Suprapubic skin (tissue), 4 donors: ENCODE results near the gene PHF1. TPM values are rescaled to one million over a fixed set of nuclear protein-coding genes. Genes with fewer than 3 reads are reported as not detected.
A peak's percentile ranks its signal among the peaks of the same experiment; 100 is the strongest.

Experiments
- DNase-seq, 2 donors: peaks; one replicate each; pipeline ENCODE4 v3.0.0-alpha.2; 2019; ENCODE audit warnings: low spot score in 2 of 2
- H3K27ac ChIP-seq: fragments of 200-600 bp; sonication (generic); one replicate; pipeline ENCODE4 v1.5.1; 2019
- H3K27me3 ChIP-seq: fragments of 200-600 bp; sonication (generic); one replicate; pipeline ENCODE4 v1.5.1; 2019
- H3K36me3 ChIP-seq: fragments of 200-600 bp; sonication (generic); one replicate; pipeline ENCODE4 v1.5.1; 2019
- H3K4me1 ChIP-seq: fragments of 200-600 bp; sonication (generic); one replicate; pipeline ENCODE4 v1.5.1; 2019
- H3K4me3 ChIP-seq: fragments of 200-600 bp; sonication (generic); one replicate; pipeline ENCODE4 v1.5.1; 2019; ENCODE audit warnings: mild to moderate bottlenecking
- H3K9me3 ChIP-seq: fragments of 200-600 bp; sonication (generic); one replicate; pipeline ENCODE4 v1.5.1; 2019
- EP300 ChIP-seq: sonication (generic); formaldehyde crosslinking; IDR thresholded peaks from one replicate; pipeline ENCODE4 v1.6.1; 2017; ENCODE audit warnings: antibody characterized with exemption
- POLR2A ChIP-seq, 2 donors: fragments of 450-650 bp; IDR thresholded peaks; one replicate each; pipeline ENCODE4 v1.6.1; 2017; ENCODE audit warnings: antibody characterized with exemption in 2 of 2, mild to moderate bottlenecking in 2 of 2, moderate library complexity in 2 of 2
- POLR2AphosphoS5 ChIP-seq, 3 donors: sonication (generic); formaldehyde crosslinking; IDR thresholded peaks; one replicate each; pipeline ENCODE4 v1.6.1; 2017; ENCODE audit warnings: antibody characterized with exemption in 3 of 3
- WGBS: methylation state at CpG from one replicate; pipeline ENCODE4 v1.1.5; 2018; 5-methylcytosine and 5-hydroxymethylcytosine counted together
- total RNA-seq, 4 donors: library from RNA; depleted of rRNA; stranded (reverse); fragments of >200 nt; gene quantifications; one replicate each; pipeline ENCODE4 v1.1.0, GENCODE V29; 2016
- TF ChIP-seq, protein P1 (sequence below), 2 donors: fragments of 200-600 bp in 1 of 2; fragments of 450-650 bp in 1 of 2; sonication (generic) in 1 of 2; IDR thresholded peaks; one replicate each; pipeline ENCODE4 v1.5.1; 2016 to 2019; ENCODE audit warnings: antibody characterized with exemption in 2 of 2, mild to moderate bottlenecking in 1 of 2, moderate library complexity in 1 of 2

PHF1 gene
- total RNA-seq, 4 donors from 2014 or later: 35.9 to 102 (median 48.6) TPM

GRCh38 chr6:33433544-33434191 lies 22.9 kb downstream of the PHF1 start:
- Histone ChIP-seq H3K27me3 (no peaks in the 10 kb centered on the region), H3K27ac (no peak overlapping the region), H3K9me3 (no peaks in the 10 kb centered on the region), H3K36me3 (peaks cover 45% of the 10 kb centered on the region), H3K4me3 (no peak overlapping the region), H3K4me1 (peaks cover 30% of the 10 kb centered on the region)
- DNase-seq: peak in 1 of 2 donors; percentile 60
- WGBS: 27% methylated on average over 14 of the region's 17 CpGs
- no peak for TF ChIP-seq POLR2A (IDR thresholded peaks at IDR 0.05)
- TF ChIP-seq, protein P1, sequence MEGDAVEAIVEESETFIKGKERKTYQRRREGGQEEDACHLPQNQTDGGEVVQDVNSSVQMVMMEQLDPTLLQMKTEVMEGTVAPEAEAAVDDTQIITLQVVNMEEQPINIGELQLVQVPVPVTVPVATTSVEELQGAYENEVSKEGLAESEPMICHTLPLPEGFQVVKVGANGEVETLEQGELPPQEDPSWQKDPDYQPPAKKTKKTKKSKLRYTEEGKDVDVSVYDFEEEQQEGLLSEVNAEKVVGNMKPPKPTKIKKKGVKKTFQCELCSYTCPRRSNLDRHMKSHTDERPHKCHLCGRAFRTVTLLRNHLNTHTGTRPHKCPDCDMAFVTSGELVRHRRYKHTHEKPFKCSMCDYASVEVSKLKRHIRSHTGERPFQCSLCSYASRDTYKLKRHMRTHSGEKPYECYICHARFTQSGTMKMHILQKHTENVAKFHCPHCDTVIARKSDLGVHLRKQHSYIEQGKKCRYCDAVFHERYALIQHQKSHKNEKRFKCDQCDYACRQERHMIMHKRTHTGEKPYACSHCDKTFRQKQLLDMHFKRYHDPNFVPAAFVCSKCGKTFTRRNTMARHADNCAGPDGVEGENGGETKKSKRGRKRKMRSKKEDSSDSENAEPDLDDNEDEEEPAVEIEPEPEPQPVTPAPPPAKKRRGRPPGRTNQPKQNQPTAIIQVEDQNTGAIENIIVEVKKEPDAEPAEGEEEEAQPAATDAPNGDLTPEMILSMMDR (IDR thresholded peaks at IDR 0.05): no peak
- TF ChIP-seq POLR2AphosphoS5 (IDR thresholded peaks at IDR 0.05): no peak
- no peak for TF ChIP-seq EP300

DNA sequence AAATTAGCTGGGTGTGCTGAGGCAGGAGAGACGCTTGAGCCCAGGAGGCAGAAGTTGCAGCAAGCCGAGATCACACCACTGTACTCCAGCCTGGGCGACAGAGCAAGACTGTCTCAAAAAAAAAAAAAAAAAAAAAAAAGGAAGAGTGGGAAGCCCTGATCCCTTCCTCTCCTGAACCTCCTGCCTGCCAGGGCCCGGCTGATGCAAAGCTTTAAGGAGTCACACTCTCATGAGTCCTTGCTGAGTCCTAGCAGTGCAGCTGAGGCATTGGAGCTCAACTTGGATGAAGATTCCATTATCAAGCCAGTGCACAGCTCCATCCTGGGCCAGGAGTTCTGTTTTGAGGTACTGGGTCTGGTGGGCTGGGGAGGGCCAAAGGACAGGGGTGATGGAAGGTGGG lies 24.1 kb downstream of the PHF1 start:
- 86% methylated on average over 4 of the region's 4 CpGs for WGBS
- peak in 1 of 2 donors; percentile 31 for DNase-seq

GRCh38 chr6:33437666-33438065 lies 26.9 kb downstream of the PHF1 start:
- peak in 1 of 2 donors; percentile 49 for DNase-seq
- Histone ChIP-seq H3K4me1 (no peaks in the 10 kb centered on the region), H3K27ac (no peak overlapping the region), H3K4me3 (no peak overlapping the region), H3K9me3 (no peaks in the 10 kb centered on the region), H3K27me3 (no peaks in the 10 kb centered on the region), H3K36me3 (peaks cover 71% of the 10 kb centered on the region)
- TF ChIP-seq EP300: no peak
- no peak for TF ChIP-seq POLR2A (IDR thresholded peaks at IDR 0.05)
- no peak for TF ChIP-seq POLR2AphosphoS5 (IDR thresholded peaks at IDR 0.05)
- TF ChIP-seq, protein P1 (IDR thresholded peaks at IDR 0.05): no peak
- 87% methylated on average over 13 of the region's 18 CpGs for WGBS

More for the DNA sequence above, 24.1 kb downstream of the PHF1 start:
- Histone ChIP-seq H3K27me3 (no peaks in the 10 kb centered on the region), H3K4me1 (peaks cover 17% of the 10 kb centered on the region), H3K36me3 (peaks cover 50% of the 10 kb centered on the region), H3K27ac (no peak overlapping the region), H3K4me3 (no peak overlapping the region), H3K9me3 (no peaks in the 10 kb centered on the region)
- TF ChIP-seq EP300 (no peak), POLR2AphosphoS5 (IDR thresholded peaks at IDR 0.05) (no peak), POLR2A (IDR thresholded peaks at IDR 0.05) (no peak)
- TF ChIP-seq, protein P1 (IDR thresholded peaks at IDR 0.05): no peak

DNA sequence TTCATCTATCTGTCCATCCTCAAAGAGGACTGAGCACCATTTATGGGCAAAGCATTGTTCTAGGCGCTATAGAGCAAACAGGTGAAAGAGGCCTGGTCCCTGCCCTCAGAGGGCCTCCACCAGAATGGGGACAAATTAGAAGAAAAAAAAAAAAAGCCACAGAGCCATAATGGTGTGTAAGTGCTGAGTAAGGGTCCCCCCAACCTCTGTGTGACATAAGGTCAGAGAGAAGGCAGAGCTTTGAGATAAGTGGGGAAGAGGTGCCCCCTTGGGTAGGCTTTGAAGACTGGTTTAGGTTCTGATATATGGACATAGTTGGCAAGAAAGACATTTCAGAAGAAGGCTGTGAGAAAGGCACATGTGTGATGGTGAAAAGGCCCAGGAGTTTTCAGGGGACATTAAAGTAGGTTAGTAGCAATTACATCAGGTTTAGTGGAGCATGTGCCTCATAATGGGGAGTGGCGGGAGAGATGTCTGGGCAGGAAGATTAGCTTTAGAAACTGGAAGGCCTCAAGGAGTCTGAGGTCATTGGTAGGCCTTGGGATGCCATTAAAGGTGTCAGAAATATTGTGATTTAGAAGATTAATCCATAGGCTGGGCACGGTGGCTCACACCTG lies 28.3 kb downstream of the PHF1 start:
- 100% methylated on average over 3 of the region's 3 CpGs for WGBS
- Histone ChIP-seq H3K36me3 (peaks cover 80% of the 10 kb centered on the region), H3K4me1 (no peaks in the 10 kb centered on the region), H3K9me3 (no peaks in the 10 kb centered on the region), H3K27me3 (no peaks in the 10 kb centered on the region), H3K27ac (no peak overlapping the region), H3K4me3 (no peak overlapping the region)
- TF ChIP-seq, protein P1 (IDR thresholded peaks at IDR 0.05): no peak
- TF ChIP-seq EP300 (no peak), POLR2A (IDR thresholded peaks at IDR 0.05) (no peak), POLR2AphosphoS5 (IDR thresholded peaks at IDR 0.05) (no peak)
- no peak for DNase-seq

DNA sequence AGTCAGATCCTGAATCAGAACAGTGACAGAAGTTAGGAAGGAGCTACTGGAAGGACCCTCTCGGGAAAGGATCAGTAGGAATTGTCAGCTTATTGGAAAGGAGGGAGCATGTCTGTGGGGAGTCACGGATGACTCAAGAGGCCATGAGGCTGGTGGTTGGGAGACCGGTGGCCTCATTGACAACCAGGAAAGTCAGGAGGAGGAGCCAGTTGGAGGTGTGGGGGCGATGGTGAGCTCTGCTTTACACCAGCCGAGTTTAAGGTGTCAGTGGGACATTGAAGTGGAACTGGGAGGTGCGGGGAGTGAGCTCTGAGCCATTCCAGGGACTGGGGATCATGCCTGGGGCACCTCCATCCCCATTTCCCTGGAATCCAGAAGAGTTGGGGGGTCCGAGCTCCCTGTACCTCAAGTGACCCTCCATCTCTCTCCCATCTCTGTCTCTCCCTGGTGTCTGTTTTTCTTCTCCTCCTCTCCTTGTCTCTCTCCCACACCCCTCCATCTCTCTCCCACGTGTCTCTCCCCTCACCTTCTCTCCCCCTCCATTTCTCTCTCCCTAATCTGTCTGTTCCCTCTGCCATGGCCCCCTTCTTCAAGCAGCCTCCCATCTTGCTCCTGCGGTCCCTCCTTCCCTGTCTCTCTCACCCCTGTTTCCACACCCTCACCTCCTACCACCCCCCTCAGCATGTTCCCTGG lies 29.3 kb downstream of the PHF1 start:
- Histone ChIP-seq H3K4me1 (no peaks in the 10 kb centered on the region), H3K27ac (no peak overlapping the region), H3K9me3 (no peaks in the 10 kb centered on the region), H3K27me3 (no peaks in the 10 kb centered on the region), H3K4me3 (no peak overlapping the region), H3K36me3 (peaks cover 86% of the 10 kb centered on the region)
- 75% methylated on average over 9 of the region's 9 CpGs for WGBS
- TF ChIP-seq, protein P1 (IDR thresholded peaks at IDR 0.05): no peak
- TF ChIP-seq EP300 (no peak), POLR2AphosphoS5 (IDR thresholded peaks at IDR 0.05) (no peak), POLR2A (IDR thresholded peaks at IDR 0.05) (no peak)
- peak in 1 of 2 donors; percentile 51 for DNase-seq
